HepG2 (cell line): Measurements from ENCODE around the gene ZXDC. TPM values are rescaled to one million over a fixed set of nuclear protein-coding genes. Genes with fewer than 3 reads are reported as not detected.
A peak's percentile ranks its signal among the peaks of the same experiment; 100 is the strongest.

Experiments
- ATAC-seq: fragments of 200-7000 bp; cut with Tn5 transposase; 3 replicates; pipeline ENCODE4 v1.9.1; 2020; ENCODE audit warnings: mild to moderate bottlenecking, moderate library complexity
- BruUV-seq: library from RNA; stranded (reverse); fragments of 400-500 nt; replicated peaks from 2 replicates; lab custom pipeline; 2021; lab: Mats Ljungman, UMichigan
- CTCF ChIA-PET: fragments of 300-600 bp; formaldehyde crosslinking; extraction: SDS; loops from one replicate; lab custom pipeline; 2021; ENCODE audit warnings: low total read pairs, inconsistent platforms, low intra/inter-chr PET ratio; lab: Yijun Ruan, JAX
- POLR2A ChIA-PET: fragments of 350-600 bp; sonication (Branson Sonifier 250); formaldehyde crosslinking; loops from one replicate; lab custom pipeline; 2020; ENCODE audit warnings: antibody characterized with exemption, inconsistent platforms; lab: Yijun Ruan, JAX
- DNase-seq: peaks from one replicate; pipeline ENCODE4 v3.0.0-alpha.2; 2015; ENCODE audit warnings: low spot score
- FAIRE-seq: peaks from 3 replicates; lab custom pipeline; 2011; peaks lifted over from hg19 to GRCh38; lab: Jason Lieb, UNC
- H2AFZ ChIP-seq: one replicate; pipeline ENCODE4 v1.6.1; 2011; ENCODE audit warnings: low read length, inconsistent platforms
- H3K27ac ChIP-seq: fragments of 300-600 bp; 3 replicates; pipeline ENCODE4 v1.8.0; 2011; ENCODE audit warnings: mixed run types, mild to moderate bottlenecking, mixed read lengths, low read length, inconsistent platforms; ENCODE audit not compliant: insufficient read depth; ENCODE audit errors: extremely low read length
- H3K27me3 ChIP-seq, 2 experiments: fragments of 200-600 bp in 1 of 2; 2 replicates in 1 of 2; 3 replicates in 1 of 2; pipeline versions ENCODE4 v1.6.0 to v1.8.0; 2011; ENCODE audit warnings: low read length in 2 of 2, mild to moderate bottlenecking in 2 of 2, moderate library complexity in 2 of 2, inconsistent platforms in 1 of 2; ENCODE audit not compliant: insufficient read depth in 2 of 2, control insufficient read depth in 1 of 2
- H3K36me3 ChIP-seq, 2 experiments: fragments of 200-600 bp in 1 of 2; replicated peaks in 1 of 2; 2 replicates in 1 of 2; 3 replicates in 1 of 2; pipeline versions ENCODE4 v1.5.1 to v1.8.0; 2011; ENCODE audit warnings: low read length in 2 of 2, inconsistent platforms in 1 of 2; ENCODE audit not compliant: insufficient read depth in 2 of 2, control insufficient read depth in 1 of 2
- H3K4me1 ChIP-seq: 2 replicates; pipeline ENCODE4 v1.5.1; 2012; ENCODE audit warnings: low read length, inconsistent platforms; ENCODE audit not compliant: insufficient read depth
- H3K4me2 ChIP-seq: 2 replicates; pipeline ENCODE4 v1.6.0; 2011; ENCODE audit warnings: low read depth, low read length, inconsistent platforms
- H3K4me3 ChIP-seq, 3 experiments: fragments of 200-600 bp in 1 of 3; sonication (generic), shearing (Covaris generic) in 1 of 3; replicated peaks in 1 of 3; 2 replicates each; pipeline ENCODE4 v1.5.1; 2011 to 2016; ENCODE audit warnings: low read length in 3 of 3, inconsistent platforms in 2 of 3, low read depth in 2 of 3, mild to moderate bottlenecking in 2 of 3, control low read depth in 1 of 3, mixed read lengths in 1 of 3; ENCODE audit not compliant: insufficient read depth in 1 of 3
- H3K79me2 ChIP-seq: one replicate; pipeline ENCODE4 v1.6.1; 2011; ENCODE audit warnings: low read length, inconsistent platforms; ENCODE audit not compliant: insufficient read depth
- H3K9ac ChIP-seq: 2 replicates; pipeline ENCODE4 v1.6.0; 2011; ENCODE audit warnings: mild to moderate bottlenecking, low read depth, low read length, inconsistent platforms; ENCODE audit not compliant: insufficient read depth
- H3K9me3 ChIP-seq: 2 replicates; pipeline ENCODE4 v1.5.1; 2012; ENCODE audit warnings: mild to moderate bottlenecking, low read length
- H4K20me1 ChIP-seq: 2 replicates; pipeline ENCODE4 v1.6.0; 2011; ENCODE audit warnings: inconsistent platforms, mild to moderate bottlenecking, low read length, moderate library complexity; ENCODE audit not compliant: insufficient read depth
- DR1 ChIP-seq: sonication (generic); formaldehyde crosslinking; IDR thresholded peaks from 2 replicates; pipeline ENCODE4 v1.8.0; 2021; ENCODE audit warnings: mild to moderate bottlenecking, missing genetic modification reagents, inconsistent platforms
- MIER2 ChIP-seq: IDR thresholded peaks from 2 replicates; pipeline ENCODE4 v1.6.1; 2016; ENCODE audit warnings: missing biosample characterization, missing genetic modification reagents
- TEAD3 ChIP-seq: optimal IDR thresholded peaks from 2 replicates; pipeline ENCODE3; 2016; ENCODE audit warnings: borderline replicate concordance
- WGBS: methylation state at CpG from one replicate; pipeline ENCODE4 v1.1.6; 2017; ENCODE audit warnings: low lambda C conversion rate; 5-methylcytosine and 5-hydroxymethylcytosine counted together
- in situ Hi-C: cut with HindIII; loops from 2 replicates; pipeline ENCODE4 v1.10.0; 2017; ENCODE audit warnings: low pct_unique_long_range_greater_than_20kb; ENCODE audit not compliant: extremely low pct_ligation_motif_present
- intact Hi-C: fragments of 100-400 bp; cut with micrococcal nuclease; formaldehyde crosslinking; loops from one replicate; pipeline ENCODE4 v1.10.0; 2022; ENCODE audit not compliant: unreplicated experiment
- polyA plus RNA-seq, 8 experiments: library from polyadenylated mRNA; depleted of rRNA in 3 of 8; stranded (reverse) in 7 of 8; unstranded in 1 of 8; fragments of >200 nt; fragmentation: Illumina TruSeq in 4 of 8; extraction: Trizol in 4 of 8; gene quantifications; 2 replicates each; pipeline versions ENCODE4 v1.2.1 to v1.2.3, GENCODE V29; 2011 to 2016; ENCODE audit warnings: low read depth in 4 of 8, missing spikeins in 1 of 8, mixed read lengths in 1 of 8; ENCODE audit not compliant: insufficient read depth in 1 of 8
- total RNA-seq, 5 experiments: library from RNA; depleted of rRNA; stranded (reverse); fragments of >200 nt; fragmentation: Illumina TruSeq; extraction: Trizol; gene quantifications; 2 replicates each; pipeline ENCODE4 v1.2.3, GENCODE V29; 2016; ENCODE audit warnings: low read depth in 1 of 5
- TF ChIP-seq, protein P1 (sequence below): sonication (generic); formaldehyde crosslinking; IDR thresholded peaks from 2 replicates; pipeline ENCODE4 v1.5.1; 2020; ENCODE audit warnings: missing genetic modification reagents, mild to moderate bottlenecking, borderline replicate concordance
- TF ChIP-seq, protein P2 (sequence below): sonication (generic); formaldehyde crosslinking; IDR thresholded peaks from 2 replicates; pipeline ENCODE4 v1.4.0; 2020; ENCODE audit warnings: missing genetic modification reagents
- TF ChIP-seq, protein P3 (sequence below), 2 experiments: sonication (generic) in 1 of 2; formaldehyde crosslinking in 1 of 2; IDR thresholded peaks; 2 replicates each; pipeline versions ENCODE4 v1.4.0 to v1.6.1; 2018 to 2020; ENCODE audit warnings: missing genetic modification reagents in 2 of 2, borderline replicate concordance in 1 of 2, low read depth in 1 of 2, mild to moderate bottlenecking in 1 of 2, missing biosample characterization in 1 of 2

Gene ZXDC
- total and polyA plus RNA-seq, 2 of the 13 experiments (the other 11 are each of a cell fraction or from before 2014, with no cell fraction given): 17.6 to 21.2 TPM

DNA sequence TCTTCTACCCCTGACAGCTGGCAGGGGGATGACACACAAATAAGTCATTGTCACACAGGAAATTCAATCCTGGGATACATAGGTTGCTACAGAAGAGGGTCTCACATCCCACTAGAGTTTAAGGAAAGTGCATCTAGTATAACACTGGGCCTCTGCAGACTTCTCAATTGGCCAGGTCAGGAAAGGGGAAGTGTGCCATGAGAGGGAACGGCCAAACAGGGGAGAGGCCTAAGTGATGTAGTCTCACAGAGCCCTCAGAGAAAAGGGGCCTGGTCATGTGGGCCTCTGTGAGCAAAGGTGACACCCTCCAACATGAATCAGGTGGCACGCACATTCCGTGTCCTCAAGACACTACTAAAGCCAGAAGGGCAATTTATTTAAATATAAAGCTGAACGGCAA is 11.2 kb downstream of the ZXDC start:
- no peak for TF ChIP-seq DR1 (CRISPR knock-in tag)
- TF ChIP-seq, protein P1, sequence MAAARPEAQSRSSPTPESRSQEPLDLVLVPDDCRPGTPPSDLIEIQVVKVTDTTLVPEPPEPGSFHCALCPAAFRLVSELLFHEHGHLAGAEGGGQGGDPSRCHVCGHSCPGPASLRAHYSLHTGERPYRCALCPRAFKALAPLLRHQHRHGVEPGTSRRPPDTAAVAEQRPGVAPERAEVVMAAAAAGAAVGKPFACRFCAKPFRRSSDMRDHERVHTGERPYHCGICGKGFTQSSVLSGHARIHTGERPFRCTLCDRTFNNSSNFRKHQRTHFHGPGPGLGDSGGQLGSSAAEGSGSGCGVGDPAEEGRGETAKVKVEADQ: no peak
- no peak for TF ChIP-seq MIER2
- TF ChIP-seq, protein P2, sequence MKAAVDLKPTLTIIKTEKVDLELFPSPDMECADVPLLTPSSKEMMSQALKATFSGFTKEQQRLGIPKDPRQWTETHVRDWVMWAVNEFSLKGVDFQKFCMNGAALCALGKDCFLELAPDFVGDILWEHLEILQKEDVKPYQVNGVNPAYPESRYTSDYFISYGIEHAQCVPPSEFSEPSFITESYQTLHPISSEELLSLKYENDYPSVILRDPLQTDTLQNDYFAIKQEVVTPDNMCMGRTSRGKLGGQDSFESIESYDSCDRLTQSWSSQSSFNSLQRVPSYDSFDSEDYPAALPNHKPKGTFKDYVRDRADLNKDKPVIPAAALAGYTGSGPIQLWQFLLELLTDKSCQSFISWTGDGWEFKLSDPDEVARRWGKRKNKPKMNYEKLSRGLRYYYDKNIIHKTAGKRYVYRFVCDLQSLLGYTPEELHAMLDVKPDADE (CRISPR knock-in tag): no peak
- POLR2A ChIA-PET: interaction anchor here (2.4 kb wide), 1 partner anchor 11 kb away, joined by 13 read pairs; the partner anchor contains the start of gene ZXDC
- 70% methylated on average over 4 of the region's 4 CpGs for WGBS
- no peak overlapping the region for H3K4me3 ChIP-seq
- ATAC-seq (no peak), FAIRE-seq (no peak), DNase-seq (no peak)
- in situ Hi-C loops (no loop called here), intact Hi-C loops (no loop called here)
- BruUV-seq: no TSS peak
- H3K9ac ChIP-seq: peak overlapping the region; percentile 24; the same call in 1 of the 2 replicates
- peaks cover 54% of the 10 kb centered on the region for H3K4me1 ChIP-seq
- H2AFZ ChIP-seq: no peak overlapping the region
- H4K20me1 ChIP-seq: peaks cover 19% of the 10 kb centered on the region; the same call in 1 of the 2 replicates
- H3K36me3 ChIP-seq: peaks cover 35 to 92% of the 10 kb centered on the region in 2 experiments
- H3K27me3 ChIP-seq: no peaks in the 10 kb centered on the region
- H3K27ac ChIP-seq: peak overlapping the region; percentile 58
- H3K9me3 ChIP-seq: no peaks in the 10 kb centered on the region
- no peak overlapping the region for H3K4me2 ChIP-seq
- CTCF ChIA-PET: no interaction called here
- peaks cover 35% of the 10 kb centered on the region for H3K79me2 ChIP-seq

DNA sequence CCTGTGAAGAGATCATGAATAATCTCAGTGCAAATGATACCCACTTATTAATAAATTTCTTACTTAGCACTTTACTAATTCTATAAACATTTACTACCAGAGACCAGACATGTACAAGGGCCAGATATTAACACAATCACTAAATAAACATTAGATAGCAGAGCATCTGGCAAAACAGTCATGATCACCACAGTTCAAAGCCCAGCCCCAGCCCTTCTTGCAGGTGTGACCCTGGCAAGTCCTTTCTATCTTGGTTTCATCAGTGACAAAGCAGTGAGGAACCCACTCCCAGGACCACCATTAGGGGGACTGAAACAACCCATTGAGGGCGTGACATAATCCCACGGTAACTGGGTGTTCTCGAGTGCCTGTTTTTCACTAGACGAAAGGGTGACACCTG is 11.6 kb downstream of the ZXDC start:
- H3K9me3 ChIP-seq: no peaks in the 10 kb centered on the region
- no peak overlapping the region for H3K9ac ChIP-seq
- H3K27me3 ChIP-seq: no peaks in the 10 kb centered on the region
- DNase-seq (no peak), ATAC-seq (no peak), FAIRE-seq (no peak)
- no TSS peak for BruUV-seq
- H3K4me2 ChIP-seq: no peak overlapping the region
- peaks cover 50% of the 10 kb centered on the region for H3K4me1 ChIP-seq
- H4K20me1 ChIP-seq: peaks cover 19% of the 10 kb centered on the region; the same call in 1 of the 2 replicates
- no peak overlapping the region for H2AFZ ChIP-seq
- H3K79me2 ChIP-seq: peaks cover 32% of the 10 kb centered on the region
- in situ Hi-C loops: no loop called here
- ChIA-PET POLR2A (no interaction called here), CTCF (no interaction called here)
- TF ChIP-seq, protein P3, sequence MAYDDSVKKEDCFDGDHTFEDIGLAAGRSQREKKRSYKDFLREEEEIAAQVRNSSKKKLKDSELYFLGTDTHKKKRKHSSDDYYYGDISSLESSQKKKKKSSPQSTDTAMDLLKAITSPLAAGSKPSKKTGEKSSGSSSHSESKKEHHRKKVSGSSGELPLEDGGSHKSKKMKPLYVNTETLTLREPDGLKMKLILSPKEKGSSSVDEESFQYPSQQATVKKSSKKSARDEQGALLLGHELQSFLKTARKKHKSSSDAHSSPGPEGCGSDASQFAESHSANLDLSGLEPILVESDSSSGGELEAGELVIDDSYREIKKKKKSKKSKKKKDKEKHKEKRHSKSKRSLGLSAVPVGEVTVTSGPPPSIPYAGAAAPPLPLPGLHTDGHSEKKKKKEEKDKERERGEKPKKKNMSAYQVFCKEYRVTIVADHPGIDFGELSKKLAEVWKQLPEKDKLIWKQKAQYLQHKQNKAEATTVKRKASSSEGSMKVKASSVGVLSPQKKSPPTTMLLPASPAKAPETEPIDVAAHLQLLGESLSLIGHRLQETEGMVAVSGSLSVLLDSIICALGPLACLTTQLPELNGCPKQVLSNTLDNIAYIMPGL (CRISPR knock-in tag; IDR thresholded peaks at IDR 0.05; ENCODE audit: borderline replicate concordance in 1 of 2, low read depth in 1 of 2): no peak
- peak; percentile 14 for TF ChIP-seq TEAD3 (CRISPR knock-in tag)
- intact Hi-C loops: no loop called here
- WGBS: 90% methylated on average over 4 of the region's 4 CpGs
- H3K27ac ChIP-seq: peak overlapping the region; percentile 58
- H3K36me3 ChIP-seq: peaks cover 36 to 92% of the 10 kb centered on the region in 2 experiments
- no peak overlapping the region for H3K4me3 ChIP-seq
